Measurements from ENCODE around the gene CHPF2.

GRCh38 chr7:151254851-151255250 lies 22.6 kb downstream of the CHPF2 start:
- no peak for TF ChIP-seq CTCF (IDR thresholded peaks at IDR 0.05)
- TF ChIP-seq EP300 (IDR thresholded peaks at IDR 0.05) = no peak
